ENCODE data around the gene SURF2. TPM values are rescaled to one million over a fixed set of nuclear protein-coding genes. Genes with fewer than 3 reads are reported as not detected.
A peak's percentile ranks its signal among the peaks of the same experiment; 100 is the strongest.

Gene SURF2
- total RNA-seq, 1 donor from 2014 or later, result 20.0 TPM

GRCh38 chr9:133335924-133336811 is 20.2 kb upstream of the SURF2 start, which contains the start of gene SURF6:
Gene SURF6, minus strand, starts transcription at chr9:133336188. Its CDS starts 56 bp downstream, at chr9:133336132.
- Histone ChIP-seq H3K27ac (ENCODE audit: low read depth, low read length) (peak within 1 kb of the TSS; percentile 40), H3K27me3 (ENCODE audit: insufficient read depth, low read length) (no peaks in the 10 kb centered on the region), H3K9ac (ENCODE audit: low read length) (peak within 1 kb of the TSS; percentile 84), H3K4me1 (ENCODE audit: insufficient read depth, low read length) (peaks cover 7% of the 10 kb centered on the region), H3K9me3 (ENCODE audit: insufficient read depth, low read depth, low read length) (no peaks in the 10 kb centered on the region), H3K36me3 (ENCODE audit: insufficient read depth, low read length) (peaks cover 27% of the 10 kb centered on the region), H3K4me2 (ENCODE audit: low read length) (peak within 1 kb of the TSS; percentile 99), H3K4me3 (ENCODE audit: insufficient read depth, low read depth, low read length) (peak within 1 kb of the TSS; percentile 92), H4K20me1 (ENCODE audit: insufficient read depth, low read length) (peaks cover 26% of the 10 kb centered on the region), H3K79me2 (ENCODE audit: insufficient read depth, low read length) (peaks cover 36% of the 10 kb centered on the region), H2AFZ (ENCODE audit: low read depth, low read length) (peak within 1 kb of the TSS; percentile 75)
- Mint-ChIP-seq H3K27me3 (ENCODE audit: low read depth, unreplicated experiment) (no peaks in the 10 kb centered on the region), H3K4me3 (ENCODE audit: unreplicated experiment) (peak within 1 kb of the TSS; percentile 99), H3K36me3 (ENCODE audit: low read depth, unreplicated experiment) (peaks cover 23% of the 10 kb centered on the region), H3K4me1 (ENCODE audit: low read depth, unreplicated experiment) (peaks cover 14% of the 10 kb centered on the region), H3K9me3 (ENCODE audit: unreplicated experiment) (no peaks in the 10 kb centered on the region), H3K27ac (ENCODE audit: unreplicated experiment) (peak within 1 kb of the TSS; percentile 89)
- DNase-seq (ENCODE audit: low read depth), result peak; percentile 78
- TF ChIP-seq CTCF (IDR thresholded peaks at IDR 0.05; ENCODE audit: insufficient read depth, low read depth, low read length), result no peak
- no peak for TF ChIP-seq EZH2 (IDR thresholded peaks at IDR 0.05; ENCODE audit: insufficient read depth, low read length)
- no peak for FAIRE-seq

GRCh38 chr9:133339641-133340040 is 16.7 kb upstream of the SURF2 start:
- Mint-ChIP-seq H3K27me3 (ENCODE audit: low read depth, unreplicated experiment) (no peaks in the 10 kb centered on the region), H3K27ac (ENCODE audit: unreplicated experiment) (no peak overlapping the region), H3K4me1 (ENCODE audit: low read depth, unreplicated experiment) (peaks cover 5% of the 10 kb centered on the region), H3K9me3 (ENCODE audit: unreplicated experiment) (no peaks in the 10 kb centered on the region), H3K36me3 (ENCODE audit: low read depth, unreplicated experiment) (peaks cover 15% of the 10 kb centered on the region), H3K4me3 (ENCODE audit: unreplicated experiment) (no peak overlapping the region)
- H3K36me3 ChIP-seq (ENCODE audit: insufficient read depth, low read length), result peaks cover 19% of the 10 kb centered on the region
- H3K9me3 ChIP-seq (ENCODE audit: insufficient read depth, low read depth, low read length), result no peaks in the 10 kb centered on the region
- peaks cover 1% of the 10 kb centered on the region for H4K20me1 ChIP-seq (ENCODE audit: insufficient read depth, low read length)
- no peak overlapping the region for H2AFZ ChIP-seq (ENCODE audit: low read depth, low read length)
- DNase-seq (ENCODE audit: low read depth) (no peak), FAIRE-seq (no peak)
- H3K4me3 ChIP-seq (ENCODE audit: insufficient read depth, low read depth, low read length), result no peak overlapping the region
- no peak overlapping the region for H3K9ac ChIP-seq (ENCODE audit: low read length)
- H3K27ac ChIP-seq (ENCODE audit: low read depth, low read length), result no peak overlapping the region
- H3K4me2 ChIP-seq (ENCODE audit: low read length), result no peak overlapping the region
- TF ChIP-seq CTCF (IDR thresholded peaks at IDR 0.05; ENCODE audit: insufficient read depth, low read depth, low read length), result no peak
- no peak for TF ChIP-seq EZH2 (IDR thresholded peaks at IDR 0.05; ENCODE audit: insufficient read depth, low read length)
- H3K79me2 ChIP-seq (ENCODE audit: insufficient read depth, low read length), result peaks cover 16% of the 10 kb centered on the region
- no peaks in the 10 kb centered on the region for H3K27me3 ChIP-seq (ENCODE audit: insufficient read depth, low read length)
- H3K4me1 ChIP-seq (ENCODE audit: insufficient read depth, low read length), result peaks cover 7% of the 10 kb centered on the region

- Histone ChIP-seq H3K4me2 (ENCODE audit: low read length) (no peak overlapping the region), H3K79me2 (ENCODE audit: insufficient read depth, low read length) (peaks cover 12% of the 10 kb centered on the region), H3K4me3 (ENCODE audit: insufficient read depth, low read depth, low read length) (no peak overlapping the region), H3K4me1 (ENCODE audit: insufficient read depth, low read length) (peaks cover 2% of the 10 kb centered on the region), H3K27ac (ENCODE audit: low read depth, low read length) (no peak overlapping the region), H3K9me3 (ENCODE audit: insufficient read depth, low read depth, low read length) (no peaks in the 10 kb centered on the region), H3K27me3 (ENCODE audit: insufficient read depth, low read length) (no peaks in the 10 kb centered on the region), H2AFZ (ENCODE audit: low read depth, low read length) (no peak overlapping the region), H3K9ac (ENCODE audit: low read length) (no peak overlapping the region), H3K36me3 (ENCODE audit: insufficient read depth, low read length) (peaks cover 23% of the 10 kb centered on the region), H4K20me1 (ENCODE audit: insufficient read depth, low read length) (peaks cover 3% of the 10 kb centered on the region)
- TF ChIP-seq EZH2 (IDR thresholded peaks at IDR 0.05; ENCODE audit: insufficient read depth, low read length), result no peak
- TF ChIP-seq CTCF (IDR thresholded peaks at IDR 0.05; ENCODE audit: insufficient read depth, low read depth, low read length), result no peak
- no peaks in the 10 kb centered on the region for H3K4me1 Mint-ChIP-seq (ENCODE audit: low read depth, unreplicated experiment)
- H3K4me3 Mint-ChIP-seq (ENCODE audit: unreplicated experiment), result no peak overlapping the region
- peaks cover 15% of the 10 kb centered on the region for H3K36me3 Mint-ChIP-seq (ENCODE audit: low read depth, unreplicated experiment)
- no peak for DNase-seq (ENCODE audit: low read depth)
- H3K9me3 Mint-ChIP-seq (ENCODE audit: unreplicated experiment), result no peaks in the 10 kb centered on the region
- no peak overlapping the region for H3K27ac Mint-ChIP-seq (ENCODE audit: unreplicated experiment)
- no peak for FAIRE-seq
- no peaks in the 10 kb centered on the region for H3K27me3 Mint-ChIP-seq (ENCODE audit: low read depth, unreplicated experiment)
Measured at GRCh38 chr9:133340256-133340655, 16.1 kb upstream of the SURF2 start.
